ENCODE measurements around the gene CAPZA2.

CAPZA2 gene

GRCh38 chr7:116876664-116877442 is 14.5 kb downstream of the CAPZA2 start:
- no peak for TF ChIP-seq CTCF (IDR thresholded peaks at IDR 0.05)
- H3K27ac ChIP-seq: no peak overlapping the region
- H3K9me3 ChIP-seq: no peaks in the 10 kb centered on the region
- peaks cover 0 to 80% (median 23%) of the 10 kb centered on the region in 4 donors for H3K4me1 ChIP-seq
- peak in 1 of 2 donors; percentile 66 for DNase-seq
- no peaks in the 10 kb centered on the region for H3K27me3 ChIP-seq
- intact Hi-C loops (cut with DNase I; ENCODE audit: low total_unique reads): no loop called here
- H3K4me3 ChIP-seq: no peak overlapping the region
- H3K36me3 ChIP-seq: no peaks in the 10 kb centered on the region

- Histone ChIP-seq H3K27ac (no peak overlapping the region), H3K4me1 (peaks cover 0 to 75% (median 23%) of the 10 kb centered on the region in 4 donors), H3K4me3 (no peak overlapping the region), H3K9me3 (no peaks in the 10 kb centered on the region), H3K27me3 (no peaks in the 10 kb centered on the region), H3K36me3 (no peaks in the 10 kb centered on the region)
- intact Hi-C loops (cut with DNase I; ENCODE audit: low total_unique reads): no loop called here
- DNase-seq: no peak
- TF ChIP-seq CTCF (IDR thresholded peaks at IDR 0.05): no peak
Measured at GRCh38 chr7:116877443-116878217, 15.2 kb downstream of the CAPZA2 start.

GRCh38 chr7:116884691-116885090 is 22.3 kb downstream of the CAPZA2 start:
- H3K27ac ChIP-seq: no peak overlapping the region
- peaks cover 0 to 42% (median 0%) of the 10 kb centered on the region in 4 donors for H3K4me1 ChIP-seq
- H3K9me3 ChIP-seq: no peaks in the 10 kb centered on the region
- peaks cover 5 to 7% (median 6%) of the 10 kb centered on the region in 3 donors for H3K36me3 ChIP-seq
- TF ChIP-seq CTCF (IDR thresholded peaks at IDR 0.05): no peak
- H3K4me3 ChIP-seq: no peak overlapping the region
- intact Hi-C loops (cut with DNase I; ENCODE audit: low total_unique reads): no loop called here
- no peak for DNase-seq
- H3K27me3 ChIP-seq: no peaks in the 10 kb centered on the region

- no peak overlapping the region for H3K27ac ChIP-seq
- intact Hi-C loops (cut with DNase I; ENCODE audit: low total_unique reads): no loop called here
- peaks cover 10% of the 10 kb centered on the region in 3 donors for H3K36me3 ChIP-seq
- no peak for TF ChIP-seq CTCF (IDR thresholded peaks at IDR 0.05)
- no peaks in the 10 kb centered on the region for H3K9me3 ChIP-seq
- no peak overlapping the region for H3K4me3 ChIP-seq
- no peak for DNase-seq
- no peaks in the 10 kb centered on the region for H3K27me3 ChIP-seq
- H3K4me1 ChIP-seq: peaks cover 0 to 39% (median 0%) of the 10 kb centered on the region in 4 donors
Measured at GRCh38 chr7:116885724-116886123, 23.3 kb downstream of the CAPZA2 start.

GRCh38 chr7:116886543-116887156 is 24.3 kb downstream of the CAPZA2 start:
- Histone ChIP-seq H3K27ac (no peak overlapping the region), H3K27me3 (no peaks in the 10 kb centered on the region), H3K9me3 (no peaks in the 10 kb centered on the region), H3K4me3 (no peak overlapping the region), H3K4me1 (peaks cover 0 to 39% (median 0%) of the 10 kb centered on the region in 4 donors), H3K36me3 (peaks cover 10 to 15% (median 14%) of the 10 kb centered on the region in 3 donors)
- DNase-seq: no peak
- TF ChIP-seq CTCF (IDR thresholded peaks at IDR 0.05): no peak
- intact Hi-C loops (cut with DNase I; ENCODE audit: low total_unique reads): no loop called here
